HG03439 (cell line): Measurements from ENCODE around the gene C2CD4B.

Experiments used
- ATAC-seq: cut with Tn5 transposase; IDR thresholded peaks from one replicate; pipeline ENCODE4 v1.9.1; 2021; ENCODE audit warnings: mild to moderate bottlenecking, moderate library complexity; ENCODE audit not compliant: unreplicated experiment

Gene C2CD4B, protein sequence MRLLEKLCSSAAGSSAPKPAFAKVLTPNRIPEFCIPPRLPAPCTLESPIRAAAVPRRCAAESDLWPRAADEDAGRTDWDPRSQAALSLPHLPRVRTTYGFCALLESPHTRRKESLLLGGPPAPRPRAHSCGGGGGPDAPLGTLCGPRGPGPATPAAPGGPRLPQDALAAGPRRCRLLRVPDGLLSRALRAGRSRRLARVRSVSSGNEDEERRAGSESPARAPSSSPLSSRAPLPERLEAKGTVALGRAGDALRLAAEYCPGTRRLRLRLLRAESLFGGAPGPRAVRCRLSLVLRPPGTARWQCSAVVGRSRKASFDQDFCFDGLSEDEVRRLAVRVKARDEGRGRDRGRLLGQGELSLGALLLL

GRCh38 chr15:62165104-62165792 lies at the start of gene C2CD4B:
Gene C2CD4B, minus strand, starts transcription at chr15:62165285. Its CDS starts 301 bp downstream, at chr15:62164984.
- ATAC-seq = no peak

DNA sequence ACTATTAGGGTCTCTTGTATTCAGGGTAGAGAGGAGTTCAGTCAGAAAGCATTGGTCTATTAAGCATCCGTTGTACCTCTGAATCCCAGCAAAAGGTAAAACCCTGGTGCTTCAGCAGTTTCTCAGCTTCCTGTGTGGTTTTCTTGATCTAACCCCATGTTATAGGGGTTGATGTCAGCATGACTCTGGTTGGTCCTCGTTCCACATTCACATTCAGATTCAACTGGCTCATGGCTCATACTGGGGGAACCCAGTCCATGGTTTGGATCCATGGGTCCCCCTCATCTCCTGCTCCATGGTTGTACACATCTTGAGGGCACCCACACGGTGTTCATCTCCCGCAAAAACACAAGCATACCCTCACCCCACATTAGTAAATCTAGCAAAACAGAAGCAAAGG lies 47.7 kb upstream of the C2CD4B start:
- ATAC-seq = no peak

- ATAC-seq = no peak
These were observed 46.3 kb upstream of the C2CD4B start for GRCh38 chr15:62211348-62211747.

DNA sequence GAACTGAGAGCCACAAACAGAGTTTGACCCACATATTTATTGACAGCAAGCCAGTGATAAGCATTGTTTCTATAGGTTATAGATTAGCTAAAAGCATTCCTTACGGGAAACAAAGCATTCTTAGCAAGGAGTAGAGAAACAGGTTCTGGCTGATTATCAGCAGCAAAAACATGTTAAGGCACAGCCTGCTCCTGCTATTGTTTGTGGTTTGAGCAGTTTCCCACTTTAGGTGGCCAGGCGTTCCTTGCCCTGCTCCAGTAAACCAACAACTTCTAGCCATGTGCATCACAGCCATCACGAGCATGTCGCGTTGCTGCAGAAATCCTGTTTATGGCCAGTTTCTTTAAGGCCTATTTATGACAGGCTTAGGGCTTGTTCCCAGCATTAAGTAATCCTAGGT lies 44.7 kb upstream of the C2CD4B start:
- ATAC-seq = no peak

DNA sequence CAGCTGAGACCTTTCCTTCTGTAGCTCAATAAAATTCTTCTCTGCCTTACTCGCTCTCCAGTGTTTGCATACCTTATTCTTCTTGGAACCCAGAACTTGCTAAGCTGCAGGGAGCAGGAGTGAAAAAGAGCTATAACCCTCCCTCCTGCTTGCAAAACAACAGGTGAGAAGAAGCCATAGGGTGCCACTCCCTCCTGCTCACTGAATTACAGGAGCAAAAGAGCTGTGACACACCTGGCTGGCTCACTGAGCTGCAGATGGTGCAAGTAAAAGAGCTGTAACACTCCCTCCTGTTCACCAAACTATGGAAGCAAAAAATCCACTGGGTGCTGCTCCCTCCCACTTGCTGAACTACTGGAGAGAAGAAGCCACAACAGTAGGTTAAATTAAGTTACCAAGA lies 44.2 kb upstream of the C2CD4B start:
- ATAC-seq = no peak

GRCh38 chr15:62208884-62209283 lies 43.8 kb upstream of the C2CD4B start:
- ATAC-seq = no peak

GRCh38 chr15:62208367-62208766 lies 43.3 kb upstream of the C2CD4B start:
- no peak for ATAC-seq

- ATAC-seq = no peak
These were observed 25.6 kb upstream of the C2CD4B start for GRCh38 chr15:62190675-62191074.

- no peak for ATAC-seq
These were observed 25.2 kb upstream of the C2CD4B start for GRCh38 chr15:62190274-62190673.

- no peak for ATAC-seq
These were observed 23.7 kb upstream of the C2CD4B start for GRCh38 chr15:62188744-62189143.

- ATAC-seq = no peak
These were observed 22.8 kb upstream of the C2CD4B start for GRCh38 chr15:62187910-62188309.

GRCh38 chr15:62187425-62187824 lies 22.3 kb upstream of the C2CD4B start:
- no peak for ATAC-seq

GRCh38 chr15:62186578-62186977 lies 21.5 kb upstream of the C2CD4B start:
- ATAC-seq = no peak

DNA sequence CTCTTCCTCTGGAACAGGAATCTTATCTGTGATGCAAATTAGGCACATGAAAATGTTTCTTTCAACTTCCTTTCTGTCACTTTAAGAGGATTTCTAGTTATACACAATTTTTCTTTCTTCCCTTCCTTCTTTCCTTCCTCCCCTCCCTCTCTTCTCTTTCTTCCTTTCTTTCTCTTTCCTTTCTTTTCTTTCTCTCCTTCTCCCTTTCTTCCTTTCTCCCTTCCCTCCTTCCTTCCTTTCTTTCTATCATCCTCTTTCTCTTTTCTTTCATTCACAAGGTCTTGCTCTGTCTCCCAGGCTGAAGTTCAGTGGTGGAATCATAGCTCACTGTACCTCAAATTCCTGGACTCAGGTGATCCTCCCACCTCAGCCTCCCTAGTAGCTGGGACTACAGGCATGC lies 18.0 kb upstream of the C2CD4B start:
- no peak for ATAC-seq

- no peak for ATAC-seq
These were observed 8.1 kb upstream of the C2CD4B start for GRCh38 chr15:62173215-62173614.

GRCh38 chr15:62171882-62172281 lies 6.8 kb upstream of the C2CD4B start:
- no peak for ATAC-seq

DNA sequence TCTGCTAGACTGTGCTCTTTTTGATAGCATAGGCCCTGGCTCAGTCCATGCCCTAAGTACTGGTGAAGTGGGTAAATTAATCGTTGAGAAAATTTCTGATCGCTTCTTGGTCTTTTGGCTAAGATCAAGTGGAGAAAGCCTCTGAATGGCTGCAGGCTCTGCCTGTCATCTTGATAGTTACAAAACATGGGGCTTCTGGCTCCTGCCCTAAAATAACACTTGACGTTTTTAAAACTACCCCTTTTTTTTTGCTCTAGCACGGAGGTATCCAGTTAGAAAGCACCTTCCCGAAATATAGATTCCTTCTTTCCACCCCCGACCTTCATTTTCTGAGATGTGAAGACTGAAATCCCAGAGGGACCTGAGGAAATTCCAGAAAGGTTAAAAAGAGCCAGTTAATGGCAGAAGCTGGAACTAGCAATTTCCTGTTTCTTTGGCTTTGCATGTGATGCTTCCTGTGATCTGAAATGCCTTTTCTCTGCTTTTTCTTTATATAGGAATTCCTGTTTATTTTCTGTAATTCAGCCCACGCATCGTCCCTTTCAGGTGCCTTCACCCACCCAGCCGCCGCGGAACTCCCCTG lies 799 bp upstream of the C2CD4B start:
- no peak for ATAC-seq

DNA sequence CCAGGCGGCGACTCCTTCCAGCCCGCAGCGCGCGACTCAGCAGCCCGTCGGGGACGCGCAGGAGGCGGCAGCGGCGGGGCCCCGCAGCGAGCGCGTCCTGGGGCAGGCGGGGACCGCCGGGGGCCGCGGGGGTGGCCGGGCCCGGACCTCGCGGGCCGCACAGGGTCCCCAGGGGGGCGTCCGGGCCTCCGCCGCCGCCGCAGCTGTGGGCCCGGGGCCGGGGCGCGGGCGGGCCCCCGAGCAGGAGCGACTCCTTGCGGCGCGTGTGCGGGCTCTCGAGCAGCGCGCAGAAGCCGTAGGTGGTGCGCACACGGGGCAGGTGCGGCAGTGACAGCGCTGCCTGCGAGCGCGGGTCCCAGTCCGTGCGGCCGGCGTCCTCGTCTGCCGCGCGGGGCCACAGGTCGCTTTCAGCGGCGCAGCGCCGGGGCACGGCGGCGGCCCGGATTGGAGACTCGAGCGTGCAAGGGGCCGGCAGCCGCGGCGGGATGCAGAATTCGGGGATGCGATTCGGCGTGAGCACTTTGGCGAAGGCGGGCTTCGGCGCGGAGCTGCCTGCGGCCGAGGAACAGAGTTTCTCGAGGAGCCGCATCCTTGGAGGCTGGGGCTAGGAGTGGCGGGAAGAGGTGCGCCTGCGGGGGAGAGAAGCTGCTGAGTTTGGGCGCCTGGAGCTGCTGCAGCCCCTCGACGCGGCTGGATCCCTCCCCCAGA lies 535 bp downstream of the C2CD4B start:
- ATAC-seq = no peak

GRCh38 chr15:62164014-62164395 lies 1.1 kb downstream of the C2CD4B start:
- no peak for ATAC-seq

DNA sequence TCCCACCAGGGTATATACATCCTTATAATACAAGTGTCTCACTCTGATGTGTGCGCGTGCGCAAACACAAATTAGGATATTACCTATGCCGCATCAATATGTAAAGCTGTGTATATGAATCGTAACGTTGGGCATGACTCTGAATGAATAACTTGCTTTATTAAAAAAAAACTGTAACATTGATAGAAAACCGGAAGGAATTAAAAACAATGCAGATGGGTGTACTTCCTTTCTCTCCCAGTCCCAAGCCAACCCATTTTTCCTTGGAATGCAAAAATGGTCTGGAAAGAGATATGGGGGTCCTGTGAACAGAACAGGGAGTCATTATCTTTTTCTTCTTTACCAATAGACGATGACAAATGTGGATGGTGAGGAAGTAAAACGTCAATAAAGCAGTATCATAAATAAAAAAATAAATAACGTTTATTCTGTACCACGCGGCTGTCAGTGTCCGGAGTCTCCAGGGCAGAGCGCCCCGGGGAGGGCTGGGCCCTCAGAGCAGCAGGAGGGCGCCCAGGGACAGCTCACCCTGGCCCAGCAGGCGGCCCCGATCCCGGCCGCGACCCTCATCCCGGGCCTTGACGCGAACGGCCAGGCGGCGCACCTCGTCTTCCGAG lies 1.6 kb downstream of the C2CD4B start:
- no peak for ATAC-seq

- ATAC-seq = no peak
These were observed 11.9 kb downstream of the C2CD4B start for GRCh38 chr15:62153228-62153627.
